CD4-positive, alpha-beta T cell treated with Interleukin-1 beta for 1 hour (primary cell): ENCODE measurements around the gene TNFSF13B.
"Not testable (repeated sequence)": the region's sequence is repeated elsewhere in the genome, so short reads cannot be mapped to it uniquely, and the experiment has no call there.

Source experiments
- DNase-seq, 2 donors: peaks; one replicate each; pipeline ENCODE4 v3.0.0-alpha.2; 2020 to 2022

TNFSF13B gene

GRCh38 chr13:108269601-108270328, at the start of gene TNFSF13B:
Gene TNFSF13B, plus strand, starts transcription at chr13:108269718. Its CDS starts 178 bp downstream, at chr13:108269896.
- peak; percentile 40 to 48 for DNase-seq

- peak in 1 of 2 donors; percentile 34 for DNase-seq
Measured at GRCh38 chr13:108220041-108220440, 49.5 kb upstream of the TNFSF13B start.

GRCh38 chr13:108223687-108224503, 45.6 kb upstream of the TNFSF13B start:
- no peak for DNase-seq

GRCh38 chr13:108225440-108225839, 44.1 kb upstream of the TNFSF13B start:
- peak in 1 of 2 donors; percentile 22 for DNase-seq

- no peak for DNase-seq
Measured at GRCh38 chr13:108226184-108226583, 43.3 kb upstream of the TNFSF13B start.

- DNase-seq, result peak in 1 of 2 donors; percentile 60
Measured at GRCh38 chr13:108227651-108228272, 41.8 kb upstream of the TNFSF13B start.

GRCh38 chr13:108230377-108230776, 39.1 kb upstream of the TNFSF13B start:
- no peak for DNase-seq

- no peak for DNase-seq
Measured at GRCh38 chr13:108249150-108249549, 20.4 kb upstream of the TNFSF13B start.

GRCh38 chr13:108257248-108257647, 12.3 kb upstream of the TNFSF13B start:
- no peak for DNase-seq

- no peak for DNase-seq
Measured at GRCh38 chr13:108263621-108264355, 5.7 kb upstream of the TNFSF13B start.

GRCh38 chr13:108266321-108266990, 3.1 kb upstream of the TNFSF13B start:
- no peak for DNase-seq

- peak in 1 of 2 donors; percentile 18 for DNase-seq
Measured at GRCh38 chr13:108267347-108267746, 2.2 kb upstream of the TNFSF13B start.

GRCh38 chr13:108267855-108268254, 1.7 kb upstream of the TNFSF13B start:
- DNase-seq, result not testable (repeated sequence)

- no peak for DNase-seq
Measured at GRCh38 chr13:108268466-108269112, 929 bp upstream of the TNFSF13B start.

GRCh38 chr13:108270442-108270841, 924 bp downstream of the TNFSF13B start:
- peak in 1 of 2 donors; percentile 8 for DNase-seq

GRCh38 chr13:108272333-108272732, 2.8 kb downstream of the TNFSF13B start:
- no peak for DNase-seq

GRCh38 chr13:108273429-108274118, 4.1 kb downstream of the TNFSF13B start:
- no peak for DNase-seq

GRCh38 chr13:108274718-108275117, 5.2 kb downstream of the TNFSF13B start:
- DNase-seq, result no peak

- DNase-seq, result no peak
Measured at GRCh38 chr13:108276060-108276459, 6.5 kb downstream of the TNFSF13B start.

- DNase-seq, result no peak
Measured at GRCh38 chr13:108278466-108278865, 8.9 kb downstream of the TNFSF13B start.

- no peak for DNase-seq
Measured at GRCh38 chr13:108281901-108282300, 12.4 kb downstream of the TNFSF13B start.
